Measurements from ENCODE around the gene CD82. TPM values are rescaled to one million over a fixed set of nuclear protein-coding genes. Genes with fewer than 3 reads are reported as not detected.

Gene CD82
- total and polyA plus RNA-seq, 2 donors (not counting 1 experiment from before 2014, with no cell fraction given): 192 to 438 TPM

- peak overlapping the region; percentile 97 to 99 for H3K27ac ChIP-seq (ENCODE audit: low read length in 2 of 2)
- POLR2A ChIA-PET: interaction anchor here (0.6 to 9.7 kb wide), 7 partner anchors 12 to 56 kb away, joined by 3 to 189 read pairs (median 30); partner anchors contain the start of gene CD82
- no peak for TF ChIP-seq EZH2 (IDR thresholded peaks at IDR 0.05; ENCODE audit: borderline replicate concordance, insufficient read depth, low read depth, low read length, poor library complexity, severe bottlenecking)
- TF ChIP-seq CTCF (IDR thresholded peaks at IDR 0.05): no peak
- H3K9ac ChIP-seq (ENCODE audit: low read length): peak overlapping the region; percentile 14
- no peaks in the 10 kb centered on the region for H3K27me3 ChIP-seq (replicated peaks in 1 of 4; ENCODE audit: control extremely low read depth in 1 of 4, control insufficient read depth in 3 of 4, insufficient read depth in 4 of 4, low read length in 3 of 4)
- intact Hi-C loops (cut with micrococcal nuclease): loop anchor here (2.0 to 5.0 kb wide), 2 partner anchors 16 to 469 kb away; no protein-coding TSS in a partner anchor
- Mint-ChIP-seq H3K4me1 (peaks cover 93% of the 10 kb centered on the region), H3K27me3 (no peaks in the 10 kb centered on the region), H3K9me3 (ENCODE audit: insufficient read depth) (no peaks in the 10 kb centered on the region), H3K4me3 (peak overlapping the region; percentile 66), H3K27ac (peak overlapping the region; percentile 91)
- 71% methylated on average over 1 of the region's 6 CpGs for WGBS (ENCODE audit: insufficient coverage)
- no peaks in the 10 kb centered on the region for H3K9me3 ChIP-seq (ENCODE audit: control extremely low read depth in 1 of 3, control insufficient read depth in 2 of 3, insufficient read depth in 1 of 3, low read length in 2 of 3)
- DNase-seq: peak; percentile 47
- H2AFZ ChIP-seq (ENCODE audit: insufficient read depth, low read depth, low read length, poor library complexity, severe bottlenecking): no peak overlapping the region
- peak overlapping the region; percentile 64 for H3K4me2 ChIP-seq (replicated peaks; ENCODE audit: low read depth, low read length, poor library complexity, severe bottlenecking)
- H4K20me1 ChIP-seq (ENCODE audit: control insufficient read depth, insufficient read depth, low read length, poor library complexity, severe bottlenecking): peaks cover 8% of the 10 kb centered on the region
- H3K4me3 ChIP-seq (ENCODE audit: control extremely low read depth in 1 of 5, extremely low read depth in 1 of 5, insufficient read depth in 1 of 5, low read depth in 2 of 5, low read length in 4 of 5): no peak overlapping the region
- ATAC-seq (ENCODE audit: low read depth): no peak
- H3K36me3 ChIP-seq (replicated peaks in 1 of 2; ENCODE audit: control extremely low read depth in 1 of 2, control insufficient read depth in 1 of 2, extremely low read depth in 1 of 2, insufficient read depth in 2 of 2, low read length in 1 of 2): peaks cover 0 to 47% of the 10 kb centered on the region in 2 experiments
- peaks cover 87 to 91% of the 10 kb centered on the region in 2 donors for H3K4me1 ChIP-seq (ENCODE audit: control insufficient read depth in 2 of 2, insufficient read depth in 2 of 2, low read length in 2 of 2)
- peaks cover 44% of the 10 kb centered on the region for H3K79me2 ChIP-seq (ENCODE audit: control insufficient read depth, insufficient read depth, low read length)
- CTCF ChIA-PET: interaction anchor here (1.0 to 21.7 kb wide), 10 partner anchors 9 to 163 kb away, joined by 3 to 816 read pairs (median 8); partner anchors contain the start of gene CD82
These were observed 47.7 kb downstream of the CD82 start for GRCh38 chr11:44613153-44613552.

DNA sequence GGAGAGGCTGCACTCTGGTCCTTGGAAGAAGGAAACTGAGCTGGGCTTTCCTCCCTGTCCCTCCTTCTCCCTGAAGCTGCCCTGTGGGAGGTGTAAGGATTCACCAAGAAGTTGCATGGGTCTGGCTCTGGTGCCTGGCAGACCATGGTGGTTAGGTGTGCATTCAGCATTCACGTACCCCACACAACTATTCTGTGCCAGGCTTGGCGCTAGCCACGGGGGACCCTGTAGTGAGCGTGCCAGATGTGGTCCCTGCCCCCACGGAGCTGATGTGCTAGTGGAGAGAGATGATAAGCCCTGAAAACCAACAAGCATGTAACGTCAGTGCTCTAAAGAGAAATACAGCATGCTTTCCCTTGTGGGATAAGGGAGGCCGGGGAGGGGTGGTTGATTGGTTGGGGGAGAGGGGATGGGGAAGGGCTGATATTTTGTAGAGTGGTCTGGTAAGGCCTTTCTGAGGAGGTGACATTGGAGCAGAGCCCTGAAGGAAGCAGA lies 48.9 kb downstream of the CD82 start:
- TF ChIP-seq CTCF (IDR thresholded peaks at IDR 0.05) (no peak), EZH2 (IDR thresholded peaks at IDR 0.05; ENCODE audit: borderline replicate concordance, insufficient read depth, low read depth, low read length, poor library complexity, severe bottlenecking) (no peak)
- no peaks in the 10 kb centered on the region for H3K27me3 Mint-ChIP-seq
- H3K4me1 ChIP-seq (ENCODE audit: control insufficient read depth in 2 of 2, insufficient read depth in 2 of 2, low read length in 2 of 2): peaks cover 75 to 79% of the 10 kb centered on the region in 2 donors
- ChIA-PET CTCF (interaction anchor here (1.2 to 21.7 kb wide), 6 partner anchors 17 to 91 kb away, joined by 4 to 816 read pairs (median 8); partner anchors contain the start of gene CD82), POLR2A (interaction anchor here (3.1 to 9.7 kb wide), 2 partner anchors 15 to 58 kb away, joined by 31 to 189 read pairs; no protein-coding TSS in a partner anchor)
- no peaks in the 10 kb centered on the region for H3K9me3 ChIP-seq (ENCODE audit: control extremely low read depth in 1 of 3, control insufficient read depth in 2 of 3, insufficient read depth in 1 of 3, low read length in 2 of 3)
- intact Hi-C loops (cut with micrococcal nuclease): loop anchor here (5.0 kb wide), 1 partner anchor 468 kb away; no protein-coding TSS in a partner anchor
- H3K4me1 Mint-ChIP-seq: peaks cover 81% of the 10 kb centered on the region
- peak overlapping the region; percentile 97 to 99 for H3K27ac ChIP-seq (ENCODE audit: low read length in 2 of 2)
- WGBS (ENCODE audit: insufficient coverage): 96% methylated on average over 2 of the region's 7 CpGs
- H4K20me1 ChIP-seq (ENCODE audit: control insufficient read depth, insufficient read depth, low read length, poor library complexity, severe bottlenecking): peaks cover 19% of the 10 kb centered on the region
- no peak overlapping the region for H3K4me3 ChIP-seq (ENCODE audit: control extremely low read depth in 1 of 5, extremely low read depth in 1 of 5, insufficient read depth in 1 of 5, low read depth in 2 of 5, low read length in 4 of 5)
- H3K4me2 ChIP-seq (replicated peaks; ENCODE audit: low read depth, low read length, poor library complexity, severe bottlenecking): peak overlapping the region; percentile 64
- H3K27me3 ChIP-seq (replicated peaks in 1 of 4; ENCODE audit: control extremely low read depth in 1 of 4, control insufficient read depth in 3 of 4, insufficient read depth in 4 of 4, low read length in 3 of 4): no peaks in the 10 kb centered on the region
- H3K79me2 ChIP-seq (ENCODE audit: control insufficient read depth, insufficient read depth, low read length): peaks cover 52% of the 10 kb centered on the region
- no peak overlapping the region for H2AFZ ChIP-seq (ENCODE audit: insufficient read depth, low read depth, low read length, poor library complexity, severe bottlenecking)
- DNase-seq (no peak), ATAC-seq (ENCODE audit: low read depth) (no peak)
- peak overlapping the region; percentile 66 for H3K4me3 Mint-ChIP-seq
- peak overlapping the region; percentile 91 for H3K27ac Mint-ChIP-seq
- H3K36me3 ChIP-seq (replicated peaks in 1 of 2; ENCODE audit: control extremely low read depth in 1 of 2, control insufficient read depth in 1 of 2, extremely low read depth in 1 of 2, insufficient read depth in 2 of 2, low read length in 1 of 2): peaks cover 0 to 54% of the 10 kb centered on the region in 2 experiments
- H3K9me3 Mint-ChIP-seq (ENCODE audit: insufficient read depth): no peaks in the 10 kb centered on the region
- no peak overlapping the region for H3K9ac ChIP-seq (ENCODE audit: low read length)
